Heart left ventricle (tissue), 13 donors: ENCODE results near the gene DLX5.

Experiments used
- CTCF ChIP-seq, 12 donors: fragments of 200-600 bp; sonication (generic) in 4 of 12; IDR thresholded peaks; one replicate each; pipeline versions ENCODE4 v1.5.0 to v1.8.0; 2018 to 2022; ENCODE audit warnings: antibody characterized with exemption in 12 of 12, mild to moderate bottlenecking in 5 of 12
- POLR2A ChIP-seq, 2 donors: fragments of 450-650 bp; IDR thresholded peaks; one replicate each; pipeline ENCODE4 v1.6.1; 2017; ENCODE audit warnings: antibody characterized with exemption in 2 of 2, mild to moderate bottlenecking in 2 of 2, moderate library complexity in 2 of 2
- donor health status: ischemic (EF 13 %, LVEDD 7.1; RV severe dilation, severe dysfunction).
- donor health status: DM: no; HTN: yes; CAD: no.
- donor health status: DM: no; HTN: no; CAD: no.
- donor health status: ischemic (EF 25% LVEDD 6.9; RV normal size, moderate dysfunction).
- donor health status: ischemic (EF 25% LVEDD 5.7; RV mildly dilated, moderate dysfunction).
- donor health status: ischemic (EF 35%, LVEDD 5.7; RV mildly dilated, moderate dysfunction).
- donor health status: nonischemic (EF 11% LVEDD 7.7; RV severe dilation, severe dysfunction).
- donor health status: DM: yes; HTN: yes; CAD: no.
- donor health status: PGD.
- donor health status: ischemic (EF 29% LVEDD 5.4; RV normal size, mild dysfunction).
- donor health status: nonischemic (EF 23%, LVEDD 6.1; RV moderate dilation, normal function).

- TF ChIP-seq POLR2A (IDR thresholded peaks at IDR 0.05) (no peak), CTCF (IDR thresholded peaks at IDR 0.05) (no peak)
These were observed at the start of gene DLX5 for GRCh38 chr7:97024209-97025129.
